ENCODE data around the gene CHST11.

DNA sequence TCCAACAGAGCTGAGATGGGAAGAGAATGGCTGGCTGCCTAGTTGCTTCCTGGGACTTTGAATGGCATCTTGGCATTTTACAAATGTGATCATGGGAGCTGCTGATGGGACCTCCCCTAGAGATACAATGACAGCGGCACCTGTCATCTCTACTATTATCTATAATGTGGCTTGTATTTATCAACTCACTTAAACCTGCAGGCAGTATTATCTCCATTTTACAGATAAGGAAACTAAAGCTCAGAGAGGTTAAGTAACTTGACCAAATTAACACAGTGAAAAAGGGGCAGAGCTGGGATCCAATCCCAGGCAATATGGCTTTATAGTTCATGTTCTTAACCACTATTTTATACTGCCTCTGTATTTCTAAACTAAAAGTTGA is 111.7 kb downstream of the CHST11 start:
- TF ChIP-seq EZH2 (IDR thresholded peaks at IDR 0.05; ENCODE audit: borderline replicate concordance, low read depth, low read length, severe bottlenecking) (no peak), CTCF (IDR thresholded peaks at IDR 0.05; ENCODE audit: borderline replicate concordance, extremely low read depth, low read length, poor library complexity, severe bottlenecking) (no peak)

Measured in DND-41 (cell line).